B cell (primary cell): ENCODE data around the gene FRK. TPM values are rescaled to one million over a fixed set of nuclear protein-coding genes. Genes with fewer than 3 reads are reported as not detected.

Experiments used
- ATAC-seq: fragments of 200-7000 bp; cut with Tn5 transposase; one replicate; pipeline ENCODE4 v1.10.0; 2021; ENCODE audit warnings: low read depth, mild to moderate bottlenecking, moderate number of reproducible peaks, moderate library complexity
- CTCF ChIA-PET: fragments of 350-600 bp; sonication (Branson Sonifier 250); formaldehyde crosslinking; loops from one replicate; lab custom pipeline; 2021; ENCODE audit warnings: antibody characterized with exemption, inconsistent platforms; lab: Charles Lee
- POLR2A ChIA-PET: fragments of 350-600 bp; sonication (Branson Sonifier 250); formaldehyde crosslinking; loops from one replicate; lab custom pipeline; 2021; ENCODE audit warnings: antibody characterized with exemption; lab: Charles Lee
- DNase-seq: peaks from one replicate; pipeline ENCODE4 v3.0.0; 2013
- H2AFZ ChIP-seq: 2 replicates; pipeline ENCODE4 v1.6.1; 2012; ENCODE audit warnings: mild to moderate bottlenecking, low read depth, low read length; ENCODE audit not compliant: insufficient read depth, poor library complexity, severe bottlenecking
- H3K27ac ChIP-seq, 2 donors: 1 replicate in 1 of 2; 2 replicates in 1 of 2; pipeline ENCODE4 v1.5.1; 2012 to 2013; ENCODE audit warnings: low read length in 2 of 2, mild to moderate bottlenecking in 2 of 2, moderate library complexity in 1 of 2
- H3K27me3 ChIP-seq, 4 experiments: fragments of 200-600 bp in 1 of 4; sonication (generic) in 1 of 4; replicated peaks in 1 of 4; 1 replicate in 2 of 4; 2 replicates in 2 of 4; pipeline versions ENCODE4 v1.6.1 to v1.7.0; 2013 to 2016; ENCODE audit warnings: low read length in 3 of 4, mild to moderate bottlenecking in 2 of 4, mixed read lengths in 1 of 4, moderate library complexity in 1 of 4; ENCODE audit not compliant: insufficient read depth in 4 of 4, control insufficient read depth in 3 of 4; ENCODE audit errors: control extremely low read depth in 1 of 4
- H3K36me3 ChIP-seq, 2 experiments: replicated peaks in 1 of 2; 1 replicate in 1 of 2; 2 replicates in 1 of 2; pipeline versions ENCODE4 v1.6.1 to v1.7.1; 2013; ENCODE audit warnings: low read length in 1 of 2; ENCODE audit not compliant: insufficient read depth in 2 of 2, control insufficient read depth in 1 of 2; ENCODE audit errors: control extremely low read depth in 1 of 2, extremely low read depth in 1 of 2
- H3K4me1 ChIP-seq, 2 donors: fragments of 200-600 bp in 1 of 2; sonication (generic) in 1 of 2; 1 replicate in 1 of 2; 2 replicates in 1 of 2; pipeline versions ENCODE4 v1.5.1 to v1.6.1; 2013 to 2017; ENCODE audit warnings: low read length in 2 of 2; ENCODE audit not compliant: control insufficient read depth in 2 of 2, insufficient read depth in 2 of 2
- H3K4me2 ChIP-seq: replicated peaks from 2 replicates; pipeline ENCODE3; 2012; ENCODE audit warnings: mild to moderate bottlenecking, low read depth, low read length; ENCODE audit not compliant: poor library complexity, severe bottlenecking
- H3K4me3 ChIP-seq, 5 experiments: fragments of 200-600 bp in 1 of 5; sonication (generic) in 1 of 5; 1 replicate in 3 of 5; 2 replicates in 2 of 5; pipeline versions ENCODE4 v1.5.1 to v1.7.0; 2011 to 2016; ENCODE audit warnings: low read length in 4 of 5, mild to moderate bottlenecking in 4 of 5, low read depth in 2 of 5, control low read depth in 1 of 5, moderate library complexity in 1 of 5; ENCODE audit not compliant: insufficient read depth in 1 of 5; ENCODE audit errors: control extremely low read depth in 1 of 5, extremely low read depth in 1 of 5
- H3K79me2 ChIP-seq: fragments of 200-600 bp; sonication (generic); one replicate; pipeline ENCODE4 v1.6.0; 2016; ENCODE audit warnings: low read length; ENCODE audit not compliant: control insufficient read depth, insufficient read depth
- H3K9ac ChIP-seq: fragments of 200-600 bp; sonication (generic); 2 replicates; pipeline ENCODE4 v1.6.1; 2017; ENCODE audit warnings: mild to moderate bottlenecking, low read length, moderate library complexity
- H3K9me3 ChIP-seq, 3 donors: one replicate each; pipeline versions ENCODE4 v1.6.1 to v1.7.1; 2013; ENCODE audit warnings: low read length in 2 of 3; ENCODE audit not compliant: control insufficient read depth in 2 of 3, insufficient read depth in 1 of 3; ENCODE audit errors: control extremely low read depth in 1 of 3
- H4K20me1 ChIP-seq: 2 replicates; pipeline ENCODE4 v1.6.0; 2012; ENCODE audit warnings: mild to moderate bottlenecking, low read length; ENCODE audit not compliant: insufficient read depth, control insufficient read depth, poor library complexity, severe bottlenecking
- H3K27ac Mint-ChIP-seq: one replicate; pipeline ENCODE4 v1.8.0; 2021; ENCODE audit warnings: mixed read lengths
- H3K27me3 Mint-ChIP-seq: one replicate; pipeline ENCODE4 v1.8.0; 2021; ENCODE audit warnings: mixed read lengths
- H3K4me1 Mint-ChIP-seq: one replicate; pipeline ENCODE4 v1.8.0; 2021; ENCODE audit warnings: mixed read lengths
- H3K4me3 Mint-ChIP-seq: one replicate; pipeline ENCODE4 v1.8.0; 2021; ENCODE audit warnings: mixed read lengths
- H3K9me3 Mint-ChIP-seq: one replicate; pipeline ENCODE4 v1.8.0; 2022; ENCODE audit warnings: mixed read lengths; ENCODE audit not compliant: insufficient read depth
- CTCF ChIP-seq: fragments of 200-600 bp; IDR thresholded peaks from one replicate; pipeline ENCODE4 v1.8.0; 2022; ENCODE audit warnings: antibody characterized with exemption, mild to moderate bottlenecking
- EZH2 ChIP-seq: IDR thresholded peaks from 2 replicates; pipeline ENCODE4 v1.6.1; 2012; ENCODE audit warnings: borderline replicate concordance, low read depth, mild to moderate bottlenecking, moderate library complexity, low read length; ENCODE audit not compliant: insufficient read depth, poor library complexity, severe bottlenecking
- intact Hi-C: fragments of 100-400 bp; cut with micrococcal nuclease; formaldehyde crosslinking; loops from one replicate; pipeline ENCODE4 v1.10.0; 2022
- polyA plus RNA-seq: library from polyadenylated mRNA; depleted of rRNA; stranded (reverse); fragments of >200 nt; gene quantifications from 2 replicates; pipeline ENCODE4 v1.2.3, GENCODE V29; 2012
- total RNA-seq, 2 donors: library from RNA; stranded (reverse); fragments of 120-200 nt in 1 of 2; gene quantifications; 1 replicate in 1 of 2; 2 replicates in 1 of 2; pipeline versions ENCODE4 v1.2.3 to v1.2.4, GENCODE V29; 2013 to 2022

FRK gene
- total and polyA plus RNA-seq, 2 donors (not counting 1 experiment from before 2014, with no cell fraction given): 0.01 to 0.07 TPM

DNA sequence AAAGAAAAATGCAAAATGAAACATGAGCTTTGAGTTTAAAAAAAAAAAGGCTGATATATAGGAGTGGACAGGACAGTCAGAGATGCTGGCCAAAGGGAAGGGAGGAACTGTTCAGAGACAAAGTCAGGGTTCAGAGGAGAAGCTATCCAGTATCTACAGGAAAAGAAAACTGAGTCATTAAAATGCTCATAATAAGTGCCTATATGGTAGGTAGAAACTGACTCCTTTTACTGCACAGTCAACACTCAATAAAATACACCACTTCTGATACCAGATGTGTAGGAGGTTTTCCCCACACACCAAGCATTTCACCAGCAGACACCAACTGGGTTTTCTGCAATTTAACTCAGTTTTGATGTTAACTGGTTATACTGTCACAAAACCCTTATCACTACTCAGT, 32.9 kb downstream of the FRK start:
- no peak for TF ChIP-seq EZH2
- TF ChIP-seq CTCF: no peak
- Histone ChIP-seq H3K9me3 (no peaks in the 10 kb centered on the region), H3K9ac (no peak overlapping the region), H2AFZ (no peak overlapping the region), H3K27ac (no peak overlapping the region), H3K4me2 (no peak overlapping the region), H3K79me2 (no peaks in the 10 kb centered on the region), H4K20me1 (no peaks in the 10 kb centered on the region), H3K36me3 (no peaks in the 10 kb centered on the region), H3K4me1 (no peaks in the 10 kb centered on the region), H3K4me3 (no peak overlapping the region), H3K27me3 (peaks cover 0 to 3% (median 1%) of the 10 kb centered on the region in 4 experiments)
- peaks cover 4% of the 10 kb centered on the region for H3K27me3 Mint-ChIP-seq
- H3K9me3 Mint-ChIP-seq: no peaks in the 10 kb centered on the region
- H3K4me3 Mint-ChIP-seq: no peak overlapping the region
- peaks cover 7% of the 10 kb centered on the region for H3K4me1 Mint-ChIP-seq
- intact Hi-C loops: no loop called here
- ChIA-PET POLR2A (interaction anchor here (0.5 kb wide), 1 partner anchor 41 kb away, joined by 3 read pairs; no protein-coding TSS in a partner anchor), CTCF (interaction anchor here (1.0 to 1.8 kb wide), 2 partner anchors 9 to 15 kb away, joined by 3 to 6 read pairs; no protein-coding TSS in a partner anchor)
- no peak for ATAC-seq
- no peak overlapping the region for H3K27ac Mint-ChIP-seq
- no peak for DNase-seq

- CTCF ChIA-PET: interaction anchor here (2.1 kb wide), 1 partner anchor 71 kb away, joined by 6 read pairs; no protein-coding TSS in a partner anchor
Measured at GRCh38 chr6:116025405-116025804, 35.3 kb downstream of the FRK start.

More at GRCh38 chr6:116025405-116025804, 35.3 kb downstream of the FRK start:
- peaks cover 12% of the 10 kb centered on the region for H3K4me1 Mint-ChIP-seq
- intact Hi-C loops: no loop called here
- Histone ChIP-seq H4K20me1 (no peaks in the 10 kb centered on the region), H3K4me1 (peaks cover 0 to under 1% of the 10 kb centered on the region in 2 donors), H3K27me3 (peaks cover 0 to 3% (median 0%) of the 10 kb centered on the region in 4 experiments), H3K4me2 (no peak overlapping the region), H3K9me3 (no peaks in the 10 kb centered on the region), H3K9ac (no peak overlapping the region), H3K27ac (no peak overlapping the region), H2AFZ (no peak overlapping the region), H3K79me2 (no peaks in the 10 kb centered on the region), H3K36me3 (no peaks in the 10 kb centered on the region), H3K4me3 (no peak overlapping the region)
- TF ChIP-seq EZH2: no peak
- TF ChIP-seq CTCF: no peak
- ATAC-seq (no peak), DNase-seq (no peak)
- H3K9me3 Mint-ChIP-seq: no peaks in the 10 kb centered on the region
- POLR2A ChIA-PET: no interaction called here
- no peak overlapping the region for H3K4me3 Mint-ChIP-seq
- H3K27me3 Mint-ChIP-seq: no peaks in the 10 kb centered on the region
- no peak overlapping the region for H3K27ac Mint-ChIP-seq
